Endodermal cell (in vitro differentiated cells): Measurements from ENCODE around the gene VKORC1. TPM values are rescaled to one million over a fixed set of nuclear protein-coding genes. Genes with fewer than 3 reads are reported as not detected.
"Not testable (repeated sequence)": the region's sequence is repeated elsewhere in the genome, so short reads cannot be mapped to it uniquely, and the experiment has no call there.

Experiments
- DNase-seq: peaks from one replicate; pipeline ENCODE4 v3.0.0-alpha.2; 2017
- H3K27ac ChIP-seq: 2 replicates; pipeline ENCODE4 v1.5.1; 2013; ENCODE audit warnings: mild to moderate bottlenecking, low read depth, low read length, moderate library complexity
- H3K27me3 ChIP-seq: 2 replicates; pipeline ENCODE4 v1.6.1; 2013; ENCODE audit warnings: mild to moderate bottlenecking, low read length, moderate library complexity; ENCODE audit not compliant: insufficient read depth, control insufficient read depth, poor library complexity, severe bottlenecking
- H3K36me3 ChIP-seq: 2 replicates; pipeline ENCODE4 v1.7.0; 2013; ENCODE audit warnings: mild to moderate bottlenecking, low read length, moderate library complexity; ENCODE audit not compliant: control insufficient read depth, insufficient read depth
- H3K4me1 ChIP-seq: one replicate; pipeline ENCODE4 v1.7.0; 2013; ENCODE audit warnings: low read length; ENCODE audit not compliant: control insufficient read depth, insufficient read depth
- H3K4me3 ChIP-seq: 2 replicates; pipeline ENCODE4 v1.5.1; 2013; ENCODE audit warnings: mild to moderate bottlenecking, low read length, moderate library complexity
- H3K9ac ChIP-seq: 2 replicates; pipeline ENCODE4 v1.6.1; 2013; ENCODE audit warnings: mild to moderate bottlenecking, low read length, moderate library complexity; ENCODE audit not compliant: poor library complexity, severe bottlenecking; ENCODE audit errors: extremely low read depth
- H3K9me3 ChIP-seq: 2 replicates; pipeline ENCODE4 v1.6.1; 2013; ENCODE audit warnings: mild to moderate bottlenecking, low read length, moderate library complexity; ENCODE audit not compliant: control insufficient read depth
- H3K27ac Mint-ChIP-seq: 2 replicates; pipeline ENCODE4 v1.8.0; 2020; ENCODE audit warnings: mixed read lengths
- H3K27me3 Mint-ChIP-seq: 2 replicates; pipeline ENCODE4 v1.8.0; 2021; ENCODE audit warnings: mild to moderate bottlenecking, mixed read lengths; ENCODE audit not compliant: insufficient read depth
- H3K36me3 Mint-ChIP-seq: 2 replicates; pipeline ENCODE4 v1.8.0; 2020; ENCODE audit warnings: low read depth, mixed read lengths
- H3K4me1 Mint-ChIP-seq: 2 replicates; pipeline ENCODE4 v1.8.0; 2020; ENCODE audit warnings: mixed read lengths
- H3K4me3 Mint-ChIP-seq: 2 replicates; pipeline ENCODE4 v1.8.0; 2020; ENCODE audit warnings: mild to moderate bottlenecking, moderate library complexity, mixed read lengths
- H3K9me3 Mint-ChIP-seq: 2 replicates; pipeline ENCODE4 v1.8.0; 2020; ENCODE audit warnings: mild to moderate bottlenecking, mixed read lengths
- CTCF ChIP-seq: fragments of 200-600 bp; sonication (generic); conservative IDR thresholded peaks from 2 replicates; pipeline ENCODE4 v1.5.0; 2021; ENCODE audit warnings: antibody characterized with exemption, mild to moderate bottlenecking
- WGBS, 2 experiments: methylation state at CpG; one replicate each; pipeline versions ENCODE4 v1.1.5 to v1.1.7; 2013; ENCODE audit warnings: missing lambda C conversion rate in 2 of 2, mixed read lengths in 1 of 2; ENCODE audit not compliant: insufficient coverage in 1 of 2, insufficient read length in 1 of 2; 5-methylcytosine and 5-hydroxymethylcytosine counted together
- total RNA-seq, 2 donors: library from RNA; stranded (reverse); fragmentation: NEBNext Ultra II Directional in 1 of 2; extraction: Animal tissue kit (Norgen Biotek cat#: 25700) in 1 of 2; gene quantifications; 2 replicates in 1 of 2; 3 replicates in 1 of 2; pipeline ENCODE4 v1.2.1, GENCODE V29; 2021

The VKORC1 gene
- total RNA-seq, 2 donors from 2014 or later = 53.7 to 63.0 TPM

DNA sequence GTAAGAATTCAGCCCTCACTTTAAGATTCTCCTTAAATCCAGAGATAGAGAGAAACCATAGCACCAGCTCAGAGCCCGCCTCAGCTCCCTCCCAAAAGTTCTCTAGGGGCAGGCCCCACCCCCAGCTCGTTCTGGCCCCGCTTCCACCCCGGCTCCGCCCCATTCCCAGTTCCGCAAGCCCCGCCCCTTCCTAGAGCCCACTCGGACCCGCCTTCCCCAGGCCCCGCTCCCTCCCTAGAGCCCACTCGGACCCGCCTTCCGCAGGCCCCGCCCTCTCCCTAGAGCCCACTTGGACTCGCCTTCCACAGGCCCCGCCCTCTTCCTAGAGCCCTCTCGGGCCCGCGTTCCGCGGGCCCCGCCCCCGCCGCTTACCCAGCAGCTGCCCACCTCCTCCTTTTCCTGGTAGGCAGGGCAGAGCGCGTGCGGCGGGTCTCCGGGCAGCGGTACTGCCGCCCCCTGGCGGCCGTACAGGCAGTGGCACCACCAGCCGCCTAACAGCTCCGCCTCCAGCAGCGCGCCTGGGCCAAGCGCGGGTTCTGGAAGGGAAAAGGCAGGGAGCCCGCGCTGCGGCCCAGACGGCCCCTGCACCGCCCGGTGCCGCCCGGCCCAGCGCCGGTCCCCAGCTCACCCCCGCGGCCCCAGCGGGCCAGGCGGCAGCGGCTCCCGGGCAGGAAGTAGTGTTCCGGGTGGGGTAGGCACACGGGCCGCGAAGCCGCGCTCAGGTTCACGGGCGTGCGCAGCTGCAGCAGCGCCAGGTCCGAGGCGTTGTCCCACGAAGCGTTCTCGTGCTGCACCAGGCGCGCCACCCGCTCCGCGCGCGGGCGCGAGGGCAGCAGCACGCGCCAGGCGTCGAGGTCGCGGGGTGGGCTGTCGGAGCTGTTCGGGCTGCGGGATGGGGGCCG lies 47.8 kb upstream of the VKORC1 start:
- H3K4me3 Mint-ChIP-seq = peak overlapping the region; percentile 37
- Histone ChIP-seq H3K4me3 (peak overlapping the region; percentile 71), H3K9me3 (no peaks in the 10 kb centered on the region), H3K27ac (peak overlapping the region; percentile 19), H3K9ac (no peak overlapping the region), H3K4me1 (peaks cover 3% of the 10 kb centered on the region), H3K27me3 (peaks cover 12% of the 10 kb centered on the region), H3K36me3 (no peaks in the 10 kb centered on the region)
- TF ChIP-seq CTCF = peak; percentile 98
- peak; percentile 100 for DNase-seq
- H3K27me3 Mint-ChIP-seq = peaks cover 42% of the 10 kb centered on the region
- 20 to 49% methylated on average over 28 to 89 of the region's 89 CpGs for WGBS, 2 experiments
- peaks cover 12% of the 10 kb centered on the region for H3K4me1 Mint-ChIP-seq
- peak overlapping the region; percentile 81 for H3K27ac Mint-ChIP-seq
- no peaks in the 10 kb centered on the region for H3K9me3 Mint-ChIP-seq
- no peaks in the 10 kb centered on the region for H3K36me3 Mint-ChIP-seq

DNA sequence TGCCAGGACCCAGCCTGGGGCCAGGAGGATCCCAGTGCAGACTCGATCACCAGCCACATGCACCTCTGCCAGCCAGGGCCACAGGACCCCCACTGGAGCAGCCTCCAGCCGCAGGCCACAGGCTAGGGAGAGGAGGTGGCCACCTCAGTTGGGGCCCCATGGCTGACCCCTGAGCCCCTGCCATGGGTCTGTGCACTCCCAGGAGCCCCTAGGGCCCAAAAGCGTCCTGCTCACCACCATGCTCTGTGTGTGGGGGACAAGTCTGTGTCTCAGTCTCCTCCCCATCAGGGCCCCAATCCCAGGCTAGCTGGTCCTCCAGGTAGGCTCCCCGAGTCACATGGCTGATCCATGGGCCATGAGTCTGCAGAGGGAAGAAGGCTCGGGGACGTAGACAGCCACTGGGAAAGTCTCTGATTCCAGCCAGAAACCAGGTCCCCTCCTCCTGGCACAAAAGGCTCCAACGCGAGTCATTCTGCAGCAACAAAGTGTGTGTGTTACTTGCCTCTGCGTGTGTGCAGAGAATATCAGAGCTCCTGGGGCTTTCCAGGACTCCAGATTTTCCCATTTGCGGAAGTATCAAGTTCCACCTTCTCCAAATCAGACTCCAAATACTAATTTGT lies 47.0 kb upstream of the VKORC1 start:
- H3K27me3 Mint-ChIP-seq = peaks cover 34% of the 10 kb centered on the region
- peak overlapping the region; percentile 19 for H3K27ac ChIP-seq
- H3K9ac ChIP-seq = no peak overlapping the region

DNA sequence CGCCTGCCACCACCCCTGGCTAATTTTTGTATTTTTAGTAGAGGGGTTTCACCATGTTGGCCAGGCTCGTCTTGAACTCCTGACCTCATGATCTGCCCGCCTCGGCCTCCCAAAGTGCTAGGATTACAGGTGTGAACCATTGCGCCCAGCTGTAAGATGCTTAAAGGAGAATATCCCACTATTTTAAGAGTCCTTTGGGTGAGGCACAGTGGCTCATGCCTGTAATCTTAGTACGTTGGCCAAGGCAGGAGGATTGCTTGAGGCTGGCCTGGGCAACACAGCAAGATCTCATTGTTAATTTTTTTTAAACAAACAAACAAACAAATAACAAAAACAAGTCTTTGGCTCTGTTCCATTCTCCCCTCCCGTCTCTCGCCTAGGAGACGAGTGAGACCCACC lies 46.5 kb upstream of the VKORC1 start:
- not testable (repeated sequence) for DNase-seq, H3K27ac Mint-ChIP-seq, H3K9ac ChIP-seq, H3K9me3 Mint-ChIP-seq, H3K4me3 Mint-ChIP-seq, H3K36me3 ChIP-seq, H3K4me1 ChIP-seq, H3K4me3 ChIP-seq, H3K36me3 Mint-ChIP-seq, H3K27me3 ChIP-seq, H3K27ac ChIP-seq, H3K9me3 ChIP-seq
- WGBS, 2 experiments = 94 to 95% methylated on average over 3 to 9 of the region's 9 CpGs
- Mint-ChIP-seq H3K27me3 (peaks cover 29% of the 10 kb centered on the region), H3K4me1 (peaks cover 14% of the 10 kb centered on the region)

More for the DNA sequence above, 47.0 kb upstream of the VKORC1 start:
- DNase-seq = peak; percentile 77
- H3K4me1 ChIP-seq = peaks cover 3% of the 10 kb centered on the region
- Mint-ChIP-seq H3K9me3 (no peaks in the 10 kb centered on the region), H3K36me3 (no peaks in the 10 kb centered on the region), H3K4me1 (peaks cover 12% of the 10 kb centered on the region), H3K27ac (peak overlapping the region; percentile 81), H3K4me3 (peak overlapping the region; percentile 37)
- peak overlapping the region; percentile 71 for H3K4me3 ChIP-seq
- TF ChIP-seq CTCF = no peak
- H3K27me3 ChIP-seq = peaks cover 5% of the 10 kb centered on the region
- 52 to 68% methylated on average over 9 to 10 of the region's 10 CpGs for WGBS, 2 experiments
- no peaks in the 10 kb centered on the region for H3K9me3 ChIP-seq
- no peaks in the 10 kb centered on the region for H3K36me3 ChIP-seq
